NCI-H2196 treated with DMSO at 0.1 percent for 48 hours (cell line): ENCODE data around the gene ANKS1B.

Experiments
- DNase-seq: peaks from one replicate; lab custom pipeline; 2025; ENCODE audit not compliant: unreplicated experiment; lab: John Stamatoyannopoulos, UW

Gene ANKS1B

GRCh38 chr12:98750511-98750910 is 1234.2 kb downstream of the ANKS1B start:
- DNase-seq = no peak

DNA sequence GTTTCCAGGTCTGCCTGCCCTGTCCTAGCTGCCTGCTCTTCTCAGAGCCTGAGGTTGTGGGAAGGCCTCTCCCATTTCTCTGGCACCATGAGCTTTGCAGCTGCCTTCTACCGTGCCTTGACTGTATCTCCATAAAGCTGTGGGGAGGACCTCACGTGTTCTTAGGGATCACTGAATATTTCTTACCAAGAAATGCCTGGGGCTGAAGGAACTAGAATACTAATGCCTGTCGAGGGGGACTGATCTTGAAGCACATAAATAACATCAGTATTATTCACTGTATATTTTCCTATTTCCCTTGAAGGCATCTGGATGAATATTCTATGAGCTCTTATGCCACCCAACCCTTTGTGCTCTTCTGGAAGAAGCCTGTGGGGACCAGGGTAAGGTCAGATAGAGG is 1236.3 kb downstream of the ANKS1B start:
- DNase-seq = no peak

DNA sequence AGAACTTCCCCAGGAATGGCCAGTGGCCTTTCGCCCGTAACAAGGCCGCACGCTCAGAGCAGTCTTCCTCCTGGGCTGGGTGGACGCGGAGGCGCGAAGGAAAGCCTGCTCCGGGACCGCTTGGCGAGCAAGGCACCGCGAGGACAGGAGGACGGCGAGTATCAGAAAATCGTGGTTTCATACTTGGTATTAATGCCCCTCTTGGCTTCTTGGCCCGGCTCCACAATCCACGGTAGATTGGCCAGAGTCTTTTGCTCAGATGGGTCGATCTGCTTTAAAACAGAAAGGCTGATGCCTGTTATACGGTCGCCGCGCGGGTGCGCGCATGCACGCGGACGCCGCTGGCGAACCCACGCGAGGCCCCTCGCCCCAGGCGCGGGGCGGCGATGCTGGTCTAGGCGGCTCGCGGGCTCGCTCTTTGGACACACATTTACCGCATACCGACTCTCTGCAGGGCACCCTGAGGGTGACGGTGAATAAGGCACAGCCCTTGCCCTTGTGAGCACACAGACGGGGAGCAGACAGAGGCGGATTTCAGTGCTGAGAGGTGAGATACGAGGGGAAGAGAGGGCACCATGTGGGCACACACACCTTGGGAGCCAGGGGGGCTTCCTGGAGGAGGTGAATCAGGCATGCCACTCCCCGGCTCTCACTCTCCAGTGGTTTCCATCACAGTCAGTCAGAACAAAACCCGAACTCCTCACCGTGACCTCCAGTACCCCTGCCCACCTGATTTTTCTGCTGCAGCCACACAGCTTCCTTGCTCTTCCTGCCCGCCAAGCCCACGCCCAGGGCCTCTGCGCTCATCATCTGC is 1239.0 kb downstream of the ANKS1B start:
- DNase-seq = no peak

DNA sequence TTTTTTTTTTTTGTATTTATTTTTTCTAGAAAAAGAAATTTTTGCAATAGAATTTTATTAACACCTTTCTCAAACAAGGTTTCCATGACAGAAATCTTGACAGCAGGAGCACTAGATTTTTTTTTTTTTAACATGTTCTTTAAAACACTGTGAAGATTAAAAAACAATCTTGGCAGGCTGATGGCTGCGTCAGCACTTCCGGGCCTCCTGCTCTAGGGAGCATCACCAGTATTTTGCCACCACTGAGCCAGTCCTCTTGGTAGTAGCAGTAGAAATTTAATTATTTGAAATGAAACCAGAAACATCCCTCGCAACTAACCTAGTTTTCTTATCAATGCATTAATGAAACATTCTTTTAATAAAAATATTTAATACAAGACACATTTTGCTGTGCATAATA is 1240.1 kb downstream of the ANKS1B start:
- DNase-seq = no peak

DNA sequence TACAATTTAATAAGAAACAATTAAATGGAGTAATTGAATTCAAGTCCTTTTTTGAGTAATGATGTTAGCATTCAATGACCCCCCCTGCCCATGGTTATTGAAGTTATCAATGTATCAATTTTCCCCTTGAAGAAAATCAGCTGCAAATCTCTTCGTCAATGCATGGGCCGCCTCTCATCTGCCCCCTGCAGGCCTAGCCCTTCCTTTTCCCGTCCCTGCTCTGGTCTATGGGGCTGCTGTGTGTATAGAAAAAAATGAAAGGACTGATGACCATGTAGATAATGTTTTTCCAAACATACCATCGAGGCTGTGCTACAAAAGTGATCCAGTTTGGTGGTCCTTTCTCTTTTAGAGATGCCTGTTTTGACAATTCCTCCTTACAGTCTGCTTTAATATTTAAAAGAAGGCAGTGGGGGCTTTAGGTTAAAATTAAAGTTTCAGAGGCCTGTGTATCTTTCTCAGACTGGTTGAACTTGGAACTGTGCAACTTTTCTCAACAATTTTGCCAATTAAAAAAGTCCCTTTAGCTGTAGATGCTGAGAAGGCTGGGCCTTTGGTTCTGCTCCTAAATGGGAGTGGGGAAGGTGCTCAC is 1241.3 kb downstream of the ANKS1B start:
- no peak for DNase-seq

GRCh38 chr12:98741556-98742265 is 1243.0 kb downstream of the ANKS1B start:
- no peak for DNase-seq

DNA sequence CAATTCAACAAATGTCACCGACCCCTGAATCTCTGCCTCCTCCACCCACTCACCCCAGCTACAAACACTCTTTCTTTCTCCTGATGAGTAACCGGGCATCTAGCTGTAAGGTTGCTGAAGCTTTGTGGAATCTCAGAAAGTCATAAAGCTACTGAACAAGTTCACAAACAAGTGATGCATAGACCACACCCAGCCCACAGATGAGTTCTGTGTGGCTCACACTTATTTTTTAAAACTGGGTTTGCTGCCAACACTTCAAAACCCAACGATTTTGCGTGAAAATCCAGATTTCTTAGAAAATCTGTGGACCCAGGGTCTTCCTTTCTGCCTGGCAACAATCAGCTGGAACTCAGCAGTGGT is 1243.6 kb downstream of the ANKS1B start:
- no peak for DNase-seq

DNA sequence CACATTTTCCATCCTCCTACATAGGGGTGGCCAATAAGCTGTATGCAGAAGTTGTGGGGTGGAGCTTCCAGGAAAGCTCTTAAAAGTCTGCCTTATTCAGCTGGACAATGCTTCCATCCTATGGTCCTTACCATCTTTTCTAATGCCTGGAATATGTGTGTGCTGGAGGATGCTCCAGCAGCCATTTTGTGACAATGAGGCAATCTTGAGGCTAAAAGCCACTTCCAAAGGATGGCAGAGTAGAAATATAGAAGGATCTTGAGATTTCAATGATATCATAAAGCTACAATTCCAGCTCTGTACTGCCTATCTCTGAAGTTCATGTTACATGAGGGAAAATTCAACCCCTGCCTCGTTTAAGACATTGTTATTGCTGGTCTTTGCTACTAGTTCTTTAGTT is 1244.0 kb downstream of the ANKS1B start:
- DNase-seq = no peak

- no peak for DNase-seq
Measured at GRCh38 chr12:98738539-98738938, 1246.2 kb downstream of the ANKS1B start.

- no peak for DNase-seq
Measured at GRCh38 chr12:98738002-98738401, 1246.7 kb downstream of the ANKS1B start.

GRCh38 chr12:98737322-98737712 is 1247.4 kb downstream of the ANKS1B start:
- no peak for DNase-seq

DNA sequence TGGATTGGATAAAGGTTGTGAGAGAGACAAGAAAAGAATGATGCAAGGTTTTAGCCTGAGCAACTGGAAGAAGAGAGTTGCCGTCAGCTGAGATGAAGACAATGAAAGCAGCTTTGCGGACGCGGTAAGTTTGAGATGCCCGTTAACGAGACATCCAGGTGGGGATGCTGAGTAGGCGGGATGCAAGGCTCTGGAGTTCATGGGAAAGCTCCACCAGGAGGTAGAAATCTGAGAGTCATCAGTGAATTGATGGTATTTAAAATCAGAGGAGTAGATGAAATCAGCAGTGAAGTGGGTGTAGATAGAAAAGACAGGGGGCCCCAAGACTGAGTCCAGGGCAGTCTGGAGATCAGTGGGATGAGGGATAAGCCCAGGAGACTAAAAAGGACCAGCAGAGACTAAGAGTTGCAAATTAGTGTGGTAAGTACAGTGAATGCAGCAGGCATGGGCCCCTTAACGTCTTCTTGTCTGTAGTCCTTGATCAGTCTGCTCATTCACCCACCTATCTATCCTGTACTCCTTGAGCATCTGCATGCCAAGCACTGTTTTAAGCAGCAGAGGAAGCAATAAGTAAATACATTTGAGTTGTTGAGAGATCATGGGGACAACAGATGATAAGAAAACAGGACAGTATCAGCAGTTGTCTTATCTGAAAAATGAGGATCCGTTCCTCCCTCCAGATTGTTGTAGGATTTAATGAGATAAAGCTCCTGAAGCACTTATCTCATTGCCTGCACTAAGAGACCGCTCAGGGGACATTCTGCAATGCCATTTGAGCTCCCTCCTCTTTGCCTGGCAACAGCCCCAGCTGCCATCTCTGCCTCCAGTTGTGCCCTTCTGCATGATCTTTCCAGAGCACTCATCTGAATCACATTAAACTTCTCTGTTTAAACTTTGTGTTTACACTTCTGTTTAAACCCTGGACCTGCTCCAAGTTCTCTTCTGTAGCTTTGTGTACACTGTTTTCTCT is 1248.1 kb downstream of the ANKS1B start:
- DNase-seq = peak; percentile 50

- DNase-seq = no peak
Measured at GRCh38 chr12:98735821-98736220, 1248.9 kb downstream of the ANKS1B start.

DNA sequence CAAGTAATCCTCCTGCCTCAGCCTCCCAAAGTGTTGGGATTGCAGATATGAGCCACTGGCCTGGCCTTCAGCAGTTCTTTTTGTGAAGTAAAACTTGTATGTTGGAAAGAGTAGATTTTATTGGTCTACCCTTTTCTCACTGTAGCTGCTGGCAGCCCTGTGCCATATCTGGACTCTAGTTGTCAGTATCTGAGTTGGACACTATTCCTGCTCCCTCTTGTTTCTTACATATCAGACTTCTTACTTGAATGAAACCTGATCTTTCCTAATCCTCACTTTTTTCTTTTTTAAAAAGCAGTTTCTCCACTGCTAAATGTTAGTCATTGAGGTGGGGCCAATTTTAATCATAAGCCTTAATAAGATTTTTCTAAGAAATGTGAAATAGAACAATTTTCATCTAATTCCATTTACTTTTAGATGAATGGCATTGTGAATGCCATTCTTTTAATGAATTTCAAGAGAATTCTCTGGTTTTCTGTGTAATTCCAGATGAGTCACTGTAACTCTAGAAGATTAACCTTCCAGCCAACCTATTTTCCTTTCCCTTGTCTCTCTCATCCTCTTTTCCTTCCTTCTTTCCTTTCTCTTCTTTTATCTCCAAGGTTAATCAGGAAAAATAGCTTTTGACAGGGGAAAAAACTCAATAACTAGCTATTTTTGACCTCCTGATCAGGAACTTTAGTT is 1250.9 kb downstream of the ANKS1B start:
- no peak for DNase-seq

- DNase-seq = no peak
Measured at GRCh38 chr12:98730412-98730811, 1254.3 kb downstream of the ANKS1B start.

DNA sequence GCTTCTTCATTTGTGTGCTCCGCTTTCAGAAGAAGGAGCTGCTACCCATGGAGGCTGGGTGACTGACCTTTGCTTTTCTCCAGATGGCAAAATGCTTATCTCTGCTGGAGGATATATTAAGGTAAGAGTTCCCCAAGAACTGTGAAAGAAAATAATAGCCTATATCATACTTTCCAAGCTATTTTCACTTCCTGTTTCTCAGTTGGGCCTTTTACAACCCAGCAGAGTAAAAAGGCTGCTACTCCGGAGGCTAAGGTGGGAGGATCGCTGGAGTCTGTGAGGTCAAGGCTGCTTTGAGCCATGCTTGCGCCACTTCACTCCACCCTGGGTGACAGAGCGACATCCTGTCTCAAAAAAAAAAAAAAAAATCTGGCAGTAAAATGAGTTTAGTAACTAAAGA is 1257.5 kb downstream of the ANKS1B start:
- DNase-seq = no peak

DNA sequence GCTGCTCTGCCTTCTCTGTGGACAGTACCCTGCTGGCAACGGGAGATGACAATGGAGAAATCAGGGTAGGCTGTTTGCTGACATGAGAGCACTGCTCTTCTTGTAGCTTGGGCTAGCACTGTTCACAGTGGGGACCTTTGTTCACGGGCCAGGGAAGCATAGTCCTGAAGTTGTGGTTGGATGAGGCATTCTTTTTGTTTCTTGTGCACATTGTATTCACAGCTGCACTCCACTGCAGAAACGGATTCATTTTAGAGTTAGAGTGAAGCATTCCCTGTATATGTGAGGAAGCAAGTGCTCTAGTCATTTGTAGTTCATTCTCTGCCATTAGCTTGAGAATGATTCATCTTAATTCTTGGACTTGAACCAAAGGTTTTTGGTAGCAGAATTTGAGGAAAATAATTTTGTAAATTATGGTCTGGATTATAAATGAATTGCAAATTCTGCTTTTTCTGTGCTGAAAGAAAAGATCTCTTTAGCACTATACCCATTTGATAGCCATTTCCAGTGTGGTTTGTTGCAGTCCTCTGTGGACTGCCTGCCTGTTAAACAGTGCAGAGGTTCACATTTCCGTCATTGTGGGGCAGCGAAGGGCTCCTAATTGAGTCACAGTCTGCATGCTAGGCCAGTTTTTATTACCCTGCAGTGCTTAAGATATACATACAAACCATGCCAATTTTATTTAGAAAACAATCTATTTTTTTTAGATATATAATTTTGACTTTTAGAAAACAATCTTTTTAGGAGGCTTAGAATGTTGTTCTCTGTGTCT is 1259.1 kb downstream of the ANKS1B start:
- DNase-seq = peak; percentile 33

GRCh38 chr12:98724384-98725155 is 1260.2 kb downstream of the ANKS1B start:
- no peak for DNase-seq

- DNase-seq = no peak
Measured at GRCh38 chr12:98721204-98721702, 1263.5 kb downstream of the ANKS1B start.
